ENCODE measurements around the gene DUSP9.

DNA sequence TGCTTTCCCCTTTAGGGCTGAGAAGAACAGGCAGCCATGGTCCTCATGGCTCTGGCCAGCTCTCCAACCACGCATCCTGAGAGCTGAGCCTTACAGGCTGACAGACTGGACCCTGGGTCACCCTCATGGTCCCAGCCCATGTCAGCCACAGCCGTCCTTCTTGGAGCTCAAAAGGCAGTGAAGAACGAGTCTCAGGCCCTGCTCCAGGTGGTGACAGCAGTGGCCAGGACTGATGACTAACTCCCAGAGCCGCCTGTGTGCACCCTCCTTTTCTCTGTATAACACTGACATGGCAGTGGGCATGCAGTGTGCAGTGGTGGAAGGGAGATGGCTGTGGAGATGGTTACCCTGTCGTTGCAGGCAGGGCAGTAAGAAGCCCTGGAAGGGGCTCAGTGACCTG lies 10.3 kb upstream of the DUSP9 start:
- TF ChIP-seq CTCF (IDR thresholded peaks at IDR 0.05; ENCODE audit: insufficient read depth, low read length) = no peak
- TF ChIP-seq, protein P1, sequence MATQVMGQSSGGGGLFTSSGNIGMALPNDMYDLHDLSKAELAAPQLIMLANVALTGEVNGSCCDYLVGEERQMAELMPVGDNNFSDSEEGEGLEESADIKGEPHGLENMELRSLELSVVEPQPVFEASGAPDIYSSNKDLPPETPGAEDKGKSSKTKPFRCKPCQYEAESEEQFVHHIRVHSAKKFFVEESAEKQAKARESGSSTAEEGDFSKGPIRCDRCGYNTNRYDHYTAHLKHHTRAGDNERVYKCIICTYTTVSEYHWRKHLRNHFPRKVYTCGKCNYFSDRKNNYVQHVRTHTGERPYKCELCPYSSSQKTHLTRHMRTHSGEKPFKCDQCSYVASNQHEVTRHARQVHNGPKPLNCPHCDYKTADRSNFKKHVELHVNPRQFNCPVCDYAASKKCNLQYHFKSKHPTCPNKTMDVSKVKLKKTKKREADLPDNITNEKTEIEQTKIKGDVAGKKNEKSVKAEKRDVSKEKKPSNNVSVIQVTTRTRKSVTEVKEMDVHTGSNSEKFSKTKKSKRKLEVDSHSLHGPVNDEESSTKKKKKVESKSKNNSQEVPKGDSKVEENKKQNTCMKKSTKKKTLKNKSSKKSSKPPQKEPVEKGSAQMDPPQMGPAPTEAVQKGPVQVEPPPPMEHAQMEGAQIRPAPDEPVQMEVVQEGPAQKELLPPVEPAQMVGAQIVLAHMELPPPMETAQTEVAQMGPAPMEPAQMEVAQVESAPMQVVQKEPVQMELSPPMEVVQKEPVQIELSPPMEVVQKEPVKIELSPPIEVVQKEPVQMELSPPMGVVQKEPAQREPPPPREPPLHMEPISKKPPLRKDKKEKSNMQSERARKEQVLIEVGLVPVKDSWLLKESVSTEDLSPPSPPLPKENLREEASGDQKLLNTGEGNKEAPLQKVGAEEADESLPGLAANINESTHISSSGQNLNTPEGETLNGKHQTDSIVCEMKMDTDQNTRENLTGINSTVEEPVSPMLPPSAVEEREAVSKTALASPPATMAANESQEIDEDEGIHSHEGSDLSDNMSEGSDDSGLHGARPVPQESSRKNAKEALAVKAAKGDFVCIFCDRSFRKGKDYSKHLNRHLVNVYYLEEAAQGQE (IDR thresholded peaks at IDR 0.05; ENCODE audit: insufficient replicate concordance, low read depth) = no peak

All from HL-60 (cell line).